Cardiac septum (tissue), 1 donor: ENCODE measurements around the gene TTLL9. TPM values are rescaled to one million over a fixed set of nuclear protein-coding genes. Genes with fewer than 3 reads are reported as not detected.
A peak's percentile ranks its signal among the peaks of the same experiment; 100 is the strongest.

Source experiments
- DNase-seq: peaks from one replicate; pipeline ENCODE4 v3.0.0-alpha.2; 2020; ENCODE audit warnings: low spot score
- intact Hi-C: fragments of 100-400 bp; cut with DNase I; formaldehyde crosslinking; loops from one replicate; pipeline ENCODE4 v1.14.0; 2022
- total RNA-seq: library from RNA; stranded (reverse); fragmentation: NEBNext Ultra II Directional; extraction: Animal tissue kit (Norgen Biotek cat#: 25700); gene quantifications from one replicate; pipeline ENCODE4 v1.2.1, GENCODE V29; 2021
- donor health status: DM: no; HTN: no; CAD: no.

The TTLL9 gene
- total RNA-seq, 1 donor from 2014 or later, result not detected

DNA sequence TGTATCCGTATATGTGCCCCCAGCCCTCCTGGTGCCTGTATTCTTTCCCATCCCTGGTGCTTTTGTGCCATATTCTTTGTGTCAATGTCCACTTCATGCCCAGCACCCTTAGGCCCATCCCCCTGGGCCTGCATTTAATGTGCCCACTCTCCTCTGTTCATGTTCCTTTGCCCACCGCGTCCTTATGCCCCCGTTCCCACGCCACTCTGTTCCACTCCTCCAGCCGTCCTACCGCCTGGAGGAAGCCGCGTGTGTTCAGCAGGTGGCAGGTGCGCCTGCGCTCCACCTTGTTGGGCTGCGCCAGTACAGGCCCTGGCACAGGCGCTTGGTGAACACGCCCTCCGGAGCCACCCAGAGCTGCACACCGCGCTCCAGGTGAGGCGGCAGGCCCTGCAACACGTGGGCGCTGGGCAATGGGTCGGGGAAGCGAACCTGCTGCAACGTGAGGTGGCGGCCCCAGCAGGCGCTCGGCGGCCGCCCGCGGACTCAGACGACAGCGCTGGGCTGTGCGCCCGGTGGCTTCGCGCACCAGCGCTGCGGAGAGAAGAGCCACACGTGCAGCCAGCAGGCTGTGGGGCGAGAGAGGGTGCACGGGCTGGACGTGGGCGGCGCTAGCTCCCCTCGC, 21.0 kb upstream of the TTLL9 start:
- intact Hi-C loops, result no loop called here
- DNase-seq, result no peak

DNA sequence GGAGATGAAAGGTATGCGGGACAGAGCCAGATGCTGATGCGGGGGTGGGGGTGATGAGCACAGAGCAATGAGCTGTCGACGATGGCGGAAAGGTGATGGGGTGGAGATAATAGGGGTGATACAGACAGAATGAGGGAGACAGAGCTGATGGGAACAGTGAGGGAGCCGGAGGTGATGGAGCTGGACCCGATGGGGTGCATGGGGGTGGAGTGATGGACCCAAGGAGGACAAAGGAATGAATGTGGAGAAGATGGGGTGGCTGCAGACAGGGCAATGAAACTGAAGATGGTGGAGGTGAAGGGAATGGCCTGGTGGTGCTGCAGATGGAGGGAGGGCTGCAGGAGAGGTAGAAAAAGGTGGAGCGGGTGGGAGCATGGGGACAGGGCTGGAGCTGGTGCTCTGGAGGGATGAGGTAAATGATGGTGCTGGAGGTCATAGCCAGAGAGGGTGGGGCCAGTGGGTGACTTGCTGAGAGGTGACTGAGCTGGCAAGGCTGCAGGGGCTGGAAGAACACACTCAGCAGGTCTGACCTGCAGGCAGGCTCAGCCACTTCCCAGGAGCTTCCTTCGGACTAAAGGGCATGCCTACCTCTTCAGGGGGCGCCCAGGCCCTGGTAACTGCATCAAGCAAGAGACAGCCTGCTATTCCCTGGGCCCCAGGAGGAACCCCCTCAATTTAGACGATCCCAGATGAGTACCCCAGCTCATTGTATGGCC, 19.0 kb upstream of the TTLL9 start:
- DNase-seq, result no peak
- intact Hi-C loops, result loop anchor here (5.0 kb wide), 1 partner anchor 241 kb away; no protein-coding TSS in a partner anchor

DNA sequence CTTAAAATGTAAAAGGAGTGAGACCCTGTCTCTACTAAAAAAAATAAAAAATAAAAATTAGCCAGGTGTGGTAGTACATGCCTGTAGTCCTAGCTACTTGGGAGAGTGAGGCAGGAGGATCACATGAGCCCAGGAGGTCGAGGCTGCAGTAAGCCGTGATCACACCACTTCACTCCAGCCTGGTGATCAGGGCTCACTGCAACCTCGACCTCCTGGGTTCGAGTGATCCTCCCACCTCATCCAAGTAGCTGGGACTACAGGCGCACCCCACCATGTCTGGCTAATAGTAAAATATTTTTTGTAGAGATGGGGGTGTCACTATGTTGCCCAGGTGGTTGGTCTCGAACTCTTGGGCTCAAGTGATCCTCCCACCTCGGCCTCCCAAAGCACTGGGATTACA, 17.0 kb upstream of the TTLL9 start:
- DNase-seq, result no peak

GRCh38 chr20:31856516-31856915, 13.9 kb upstream of the TTLL9 start:
- DNase-seq, result peak; percentile 22
- intact Hi-C loops, result no loop called here

More for the DNA sequence above, 17.0 kb upstream of the TTLL9 start:
- intact Hi-C loops, result loop anchor here (2.0 to 5.0 kb wide), 2 partner anchors 99 to 239 kb away; partner anchors contain the start of gene PDRG1

GRCh38 chr20:31857861-31858759, 12.3 kb upstream of the TTLL9 start:
- DNase-seq, result peak; percentile 55
- intact Hi-C loops, result no loop called here

GRCh38 chr20:31858760-31859083, 11.7 kb upstream of the TTLL9 start:
- DNase-seq, result no peak
- intact Hi-C loops, result no loop called here

- DNase-seq, result no peak
- intact Hi-C loops, result no loop called here
Measured at GRCh38 chr20:31859266-31859997, 11.0 kb upstream of the TTLL9 start.

GRCh38 chr20:31859998-31860380, 10.4 kb upstream of the TTLL9 start:
- DNase-seq, result no peak
- intact Hi-C loops, result no loop called here

DNA sequence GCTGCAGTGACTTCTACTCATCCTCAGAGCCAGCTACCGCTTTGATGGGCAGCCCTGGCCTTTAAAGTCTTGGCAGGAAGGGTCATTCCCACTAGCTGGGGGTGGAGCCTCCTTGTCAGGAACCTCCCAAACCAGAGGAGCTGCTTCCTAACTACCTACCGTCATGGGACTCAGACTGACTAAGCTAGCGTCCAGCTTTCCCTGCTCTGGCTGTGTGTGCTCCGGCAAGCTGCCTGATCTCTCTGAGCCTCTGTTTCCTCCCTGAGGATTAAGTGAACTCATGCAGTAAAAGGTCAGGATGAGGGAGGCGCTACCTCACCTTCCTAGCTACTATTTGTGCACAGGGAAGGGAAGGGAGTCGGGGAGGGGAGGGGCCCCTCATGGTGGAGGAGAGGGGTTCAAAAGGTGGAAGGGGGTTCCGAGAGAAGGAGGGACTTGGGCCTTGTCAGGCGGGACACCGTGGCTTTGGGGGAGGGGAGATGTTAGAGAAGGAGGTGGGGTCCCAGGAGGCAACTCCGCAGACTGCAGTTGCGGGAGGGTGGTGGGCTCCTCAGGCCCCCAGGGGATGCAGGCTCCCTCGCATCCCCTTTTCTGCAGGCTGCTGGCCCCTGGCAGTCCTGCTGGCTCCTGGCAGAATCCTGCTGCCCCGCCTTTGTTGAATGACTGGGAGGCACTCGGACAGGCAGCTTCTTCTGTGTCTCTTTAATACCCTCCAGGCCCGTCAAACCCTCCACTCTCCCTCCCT, 9.9 kb upstream of the TTLL9 start:
- DNase-seq, result no peak
- intact Hi-C loops, result no loop called here

GRCh38 chr20:31861135-31861384, 9.4 kb upstream of the TTLL9 start:
- intact Hi-C loops, result no loop called here
- DNase-seq, result no peak

- intact Hi-C loops, result no loop called here
- no peak for DNase-seq
Measured at GRCh38 chr20:31861385-31862156, 8.9 kb upstream of the TTLL9 start.

- intact Hi-C loops, result no loop called here
- no peak for DNase-seq
Measured at GRCh38 chr20:31862157-31862470, 8.3 kb upstream of the TTLL9 start.

DNA sequence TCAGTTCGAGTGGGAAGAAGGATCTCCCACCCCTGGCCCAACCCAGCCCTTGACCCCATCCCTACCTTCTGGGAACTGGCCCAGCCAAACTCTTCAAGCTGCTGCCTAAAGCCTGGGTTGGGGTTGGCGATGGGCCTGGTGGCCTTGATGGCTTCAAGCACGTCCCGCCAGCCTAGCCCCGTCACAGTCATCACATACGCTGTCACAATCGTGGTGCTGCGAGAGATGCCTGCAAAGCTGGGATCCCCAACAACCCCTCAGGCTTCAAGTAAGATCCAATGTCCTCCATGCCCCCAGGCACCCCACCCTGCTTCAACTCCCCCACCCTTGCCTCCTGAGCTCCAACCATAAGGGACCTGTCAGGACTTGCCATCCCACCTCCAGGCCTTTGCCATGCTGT, 7.9 kb upstream of the TTLL9 start:
- intact Hi-C loops, result no loop called here
- DNase-seq, result peak; percentile 61

- intact Hi-C loops, result loop anchor here (2.0 kb wide), 1 partner anchor 23 kb away; no protein-coding TSS in a partner anchor
- no peak for DNase-seq
Measured at GRCh38 chr20:31863296-31864085, 6.9 kb upstream of the TTLL9 start.

DNA sequence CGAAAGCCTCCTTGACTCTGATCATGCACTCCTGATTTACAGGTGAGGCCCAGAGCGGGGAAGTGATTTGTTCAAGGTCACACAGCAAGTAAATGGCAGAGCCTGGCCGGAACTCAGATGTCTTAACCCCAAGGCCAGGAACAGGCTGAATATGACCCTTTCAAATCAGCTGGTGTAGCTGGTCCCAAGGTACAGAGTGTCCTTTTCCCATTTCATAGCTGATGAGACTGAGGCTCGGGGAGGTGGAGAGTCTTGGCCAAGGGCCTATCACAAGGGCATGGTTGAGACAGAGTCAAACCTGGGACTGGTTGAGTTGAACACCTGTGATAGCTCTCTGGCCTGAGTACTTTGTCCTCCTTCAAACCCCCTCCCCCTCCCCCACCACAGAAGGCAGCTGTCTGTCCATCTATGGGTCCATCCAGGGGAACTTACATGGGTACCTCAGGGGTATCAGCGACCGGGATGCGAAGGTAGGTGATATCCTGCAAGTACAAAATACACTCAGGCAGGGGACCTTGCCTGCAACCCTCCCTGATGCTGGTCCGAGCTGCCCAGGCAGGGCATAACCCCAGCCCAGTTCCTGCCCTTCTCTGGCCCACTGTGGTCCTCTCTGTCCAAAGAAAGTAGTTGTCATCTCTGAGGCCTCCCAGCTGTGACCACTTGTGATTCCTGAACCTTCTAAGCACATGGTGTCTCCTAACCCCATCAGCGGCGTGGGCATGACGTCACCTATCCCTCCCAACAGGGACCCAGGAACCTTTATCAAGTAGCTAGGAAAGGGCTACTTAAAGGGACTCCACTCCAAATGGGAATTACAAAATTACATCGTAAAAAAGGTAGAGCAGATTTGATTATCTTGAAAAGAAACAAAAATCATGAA, 5.7 kb upstream of the TTLL9 start:
- intact Hi-C loops, result loop anchor here (2.0 kb wide), 1 partner anchor 22 kb away; no protein-coding TSS in a partner anchor
- no peak for DNase-seq

- DNase-seq, result no peak
- intact Hi-C loops, result no loop called here
Measured at GRCh38 chr20:31866221-31866620, 4.2 kb upstream of the TTLL9 start.
